ENCODE data around the gene GTF2H2C.
"Not testable (repeated sequence)": the region's sequence is repeated elsewhere in the genome, so short reads cannot be mapped to it uniquely, and the experiment has no call there.

GTF2H2C gene

GRCh38 chr5:69596114-69596840, 36.3 kb downstream of the GTF2H2C start:
- not testable (repeated sequence) for H2BK15ac ChIP-seq (ENCODE audit: low read depth, poor library complexity, severe bottlenecking); H3K18ac ChIP-seq (ENCODE audit: low read depth in 1 of 2, low read length in 2 of 2); H3K27ac ChIP-seq (ENCODE audit: low read length, poor library complexity, severe bottlenecking); H2AK5ac ChIP-seq (ENCODE audit: low read length, severe bottlenecking); H3K4me1 ChIP-seq (ENCODE audit: control insufficient read depth, insufficient read depth, low read depth, low read length); H3K4ac ChIP-seq (ENCODE audit: low read depth in 1 of 2, low read length in 2 of 2); H3K9ac ChIP-seq (ENCODE audit: low read length); H2BK120ac ChIP-seq (ENCODE audit: low read depth, low read length); H3K4me3 ChIP-seq (ENCODE audit: insufficient read depth in 1 of 2, low read depth in 1 of 2, low read length in 2 of 2); H2BK5ac ChIP-seq (ENCODE audit: low read depth, low read length, poor library complexity, severe bottlenecking); H3K14ac ChIP-seq (ENCODE audit: low read length in 2 of 2); H3K23ac ChIP-seq (ENCODE audit: low read length in 2 of 2); H3K4me2 ChIP-seq (ENCODE audit: low read length, poor library complexity, severe bottlenecking); H2AFZ ChIP-seq (ENCODE audit: low read depth, low read length); DNase-seq; H3K27me3 ChIP-seq (ENCODE audit: control insufficient read depth in 1 of 2, insufficient read depth in 1 of 2, low read length in 2 of 2); H4K91ac ChIP-seq (ENCODE audit: low read length); H2BK12ac ChIP-seq (ENCODE audit: low read length in 2 of 2); H3K9me3 ChIP-seq (ENCODE audit: control insufficient read depth, low read length); H3K36me3 ChIP-seq (ENCODE audit: control insufficient read depth in 1 of 2, insufficient read depth in 2 of 2, low read depth in 1 of 2, low read length in 2 of 2); H3K79me1 ChIP-seq (replicated peaks; ENCODE audit: low read length, poor library complexity, severe bottlenecking); H4K8ac ChIP-seq (ENCODE audit: low read length)
- WGBS, result no CpG with 5 or more reads among the region's 7 CpGs

GRCh38 chr5:69601947-69602346, 42.0 kb downstream of the GTF2H2C start:
- H2BK12ac ChIP-seq (ENCODE audit: low read length in 2 of 2), result not testable (repeated sequence)
- no CpG with 5 or more reads among the region's 6 CpGs for WGBS

GRCh38 chr5:69606839-69607238, 46.8 kb downstream of the GTF2H2C start:
- 100% methylated on average over 2 of the region's 6 CpGs for WGBS
- H3K27me3 ChIP-seq (ENCODE audit: control insufficient read depth in 1 of 2, insufficient read depth in 1 of 2, low read length in 2 of 2); H3K18ac ChIP-seq (ENCODE audit: low read depth in 1 of 2, low read length in 2 of 2); H2AFZ ChIP-seq (ENCODE audit: low read depth, low read length); H3K79me1 ChIP-seq (replicated peaks; ENCODE audit: low read length, poor library complexity, severe bottlenecking); H3K4ac ChIP-seq (ENCODE audit: low read depth in 1 of 2, low read length in 2 of 2); H2BK12ac ChIP-seq (ENCODE audit: low read length in 2 of 2); H2BK120ac ChIP-seq (ENCODE audit: low read depth, low read length); H3K9me3 ChIP-seq (ENCODE audit: control insufficient read depth, low read length); H3K36me3 ChIP-seq (ENCODE audit: control insufficient read depth in 1 of 2, insufficient read depth in 2 of 2, low read depth in 1 of 2, low read length in 2 of 2); H3K27ac ChIP-seq (ENCODE audit: low read length, poor library complexity, severe bottlenecking); H2AK5ac ChIP-seq (ENCODE audit: low read length, severe bottlenecking); H2BK5ac ChIP-seq (ENCODE audit: low read depth, low read length, poor library complexity, severe bottlenecking); H3K4me1 ChIP-seq (ENCODE audit: control insufficient read depth, insufficient read depth, low read depth, low read length); H2BK15ac ChIP-seq (ENCODE audit: low read depth, poor library complexity, severe bottlenecking); H3K23ac ChIP-seq (ENCODE audit: low read length in 2 of 2); H3K4me2 ChIP-seq (ENCODE audit: low read length, poor library complexity, severe bottlenecking); H3K14ac ChIP-seq (ENCODE audit: low read length in 2 of 2); H3K9ac ChIP-seq (ENCODE audit: low read length); H4K8ac ChIP-seq (ENCODE audit: low read length); DNase-seq; H4K91ac ChIP-seq (ENCODE audit: low read length); H3K4me3 ChIP-seq (ENCODE audit: insufficient read depth in 1 of 2, low read depth in 1 of 2, low read length in 2 of 2): not testable (repeated sequence)

More at GRCh38 chr5:69601947-69602346, 42.0 kb downstream of the GTF2H2C start:
- H3K4me2 ChIP-seq (ENCODE audit: low read length, poor library complexity, severe bottlenecking); H2AK5ac ChIP-seq (ENCODE audit: low read length, severe bottlenecking); H3K36me3 ChIP-seq (ENCODE audit: control insufficient read depth in 1 of 2, insufficient read depth in 2 of 2, low read depth in 1 of 2, low read length in 2 of 2); H3K14ac ChIP-seq (ENCODE audit: low read length in 2 of 2); H3K4me1 ChIP-seq (ENCODE audit: control insufficient read depth, insufficient read depth, low read depth, low read length); H3K9ac ChIP-seq (ENCODE audit: low read length); H3K4ac ChIP-seq (ENCODE audit: low read depth in 1 of 2, low read length in 2 of 2); H3K23ac ChIP-seq (ENCODE audit: low read length in 2 of 2); H3K79me1 ChIP-seq (replicated peaks; ENCODE audit: low read length, poor library complexity, severe bottlenecking); H2BK5ac ChIP-seq (ENCODE audit: low read depth, low read length, poor library complexity, severe bottlenecking); H4K8ac ChIP-seq (ENCODE audit: low read length); H4K91ac ChIP-seq (ENCODE audit: low read length); H2BK120ac ChIP-seq (ENCODE audit: low read depth, low read length); DNase-seq; H3K18ac ChIP-seq (ENCODE audit: low read depth in 1 of 2, low read length in 2 of 2); H2AFZ ChIP-seq (ENCODE audit: low read depth, low read length); H2BK15ac ChIP-seq (ENCODE audit: low read depth, poor library complexity, severe bottlenecking); H3K27ac ChIP-seq (ENCODE audit: low read length, poor library complexity, severe bottlenecking); H3K9me3 ChIP-seq (ENCODE audit: control insufficient read depth, low read length); H3K4me3 ChIP-seq (ENCODE audit: insufficient read depth in 1 of 2, low read depth in 1 of 2, low read length in 2 of 2); H3K27me3 ChIP-seq (ENCODE audit: control insufficient read depth in 1 of 2, insufficient read depth in 1 of 2, low read length in 2 of 2): not testable (repeated sequence)

GRCh38 chr5:69607750-69608149, 47.8 kb downstream of the GTF2H2C start:
- H3K14ac ChIP-seq (ENCODE audit: low read length in 2 of 2); H2BK120ac ChIP-seq (ENCODE audit: low read depth, low read length); H2BK12ac ChIP-seq (ENCODE audit: low read length in 2 of 2); H2AFZ ChIP-seq (ENCODE audit: low read depth, low read length); H3K4me3 ChIP-seq (ENCODE audit: insufficient read depth in 1 of 2, low read depth in 1 of 2, low read length in 2 of 2); H3K23ac ChIP-seq (ENCODE audit: low read length in 2 of 2); H3K27me3 ChIP-seq (ENCODE audit: control insufficient read depth in 1 of 2, insufficient read depth in 1 of 2, low read length in 2 of 2); H3K9me3 ChIP-seq (ENCODE audit: control insufficient read depth, low read length); H3K79me1 ChIP-seq (replicated peaks; ENCODE audit: low read length, poor library complexity, severe bottlenecking); H3K27ac ChIP-seq (ENCODE audit: low read length, poor library complexity, severe bottlenecking); H3K18ac ChIP-seq (ENCODE audit: low read depth in 1 of 2, low read length in 2 of 2); H3K4me1 ChIP-seq (ENCODE audit: control insufficient read depth, insufficient read depth, low read depth, low read length); H2AK5ac ChIP-seq (ENCODE audit: low read length, severe bottlenecking); H2BK15ac ChIP-seq (ENCODE audit: low read depth, poor library complexity, severe bottlenecking); DNase-seq; H2BK5ac ChIP-seq (ENCODE audit: low read depth, low read length, poor library complexity, severe bottlenecking); H3K9ac ChIP-seq (ENCODE audit: low read length); H4K91ac ChIP-seq (ENCODE audit: low read length); H4K8ac ChIP-seq (ENCODE audit: low read length); H3K4ac ChIP-seq (ENCODE audit: low read depth in 1 of 2, low read length in 2 of 2); H3K36me3 ChIP-seq (ENCODE audit: control insufficient read depth in 1 of 2, insufficient read depth in 2 of 2, low read depth in 1 of 2, low read length in 2 of 2); H3K4me2 ChIP-seq (ENCODE audit: low read length, poor library complexity, severe bottlenecking): not testable (repeated sequence)
- WGBS, result no CpG with 5 or more reads among the region's 1 CpG

Data from mesenchymal stem cell (in vitro differentiated cells and primary cell).